HL-60/S4 treated with phorbol 12-myristate 13-acetate at 8.2 ng/mL for 4 days and 3 days (cell line): ENCODE results near the gene PSEN2.
"Not testable (repeated sequence)": the region's sequence is repeated elsewhere in the genome, so short reads cannot be mapped to it uniquely, and the experiment has no call there.

ENCODE experiments used
- in situ Hi-C: fragments of 300-500 bp; cut with MboI; formaldehyde crosslinking; loops from 2 replicates; pipeline ENCODE4 v1.15.0; 2022; ENCODE audit warnings: low sequenced_read_pairs

Gene PSEN2

DNA sequence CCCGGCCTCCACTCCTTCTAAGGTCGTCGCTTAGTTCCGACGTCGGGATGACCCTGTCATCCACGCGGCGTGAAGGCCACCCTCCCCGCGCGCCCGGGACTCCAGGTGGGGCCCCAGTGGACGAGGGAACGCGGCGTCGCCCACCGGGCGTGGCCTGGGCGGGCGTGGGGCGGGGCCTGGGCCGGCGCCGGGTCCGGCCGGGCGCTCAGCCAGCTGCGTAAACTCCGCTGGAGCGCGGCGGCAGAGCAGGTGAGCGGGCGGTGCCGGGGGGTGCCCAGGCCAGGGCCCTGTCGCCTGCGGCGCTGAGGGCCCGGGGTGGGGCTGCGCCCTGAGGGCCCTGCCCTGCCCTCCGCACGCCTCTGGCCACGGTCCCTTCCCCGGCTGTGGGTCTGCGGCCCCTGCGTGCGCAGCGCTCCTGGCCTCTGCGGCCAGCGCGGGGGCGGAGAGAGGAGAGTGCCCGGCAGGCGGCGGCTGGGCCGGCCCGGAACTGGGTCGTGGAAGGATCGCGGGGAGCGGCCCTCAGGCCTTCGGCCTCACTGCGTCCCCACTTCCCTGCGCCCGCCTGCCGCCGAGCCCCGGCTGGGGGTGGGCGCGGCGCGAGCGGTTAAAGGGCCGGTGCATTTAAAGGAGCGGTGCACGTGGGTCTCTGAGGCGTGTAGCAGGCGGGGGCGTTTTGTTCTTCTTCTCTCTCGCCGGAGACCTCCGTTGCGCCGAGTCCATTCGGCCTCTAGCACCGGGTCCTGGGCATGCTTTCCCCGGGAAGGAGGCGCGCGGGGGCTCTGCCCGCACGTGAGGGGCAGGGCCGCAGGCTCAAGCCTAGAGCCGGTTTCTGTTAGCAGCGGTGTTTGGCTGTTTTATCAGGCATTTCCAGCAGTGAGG lies at the start of gene PSEN2:
Gene PSEN2 (plus strand): TSS at position 216 of the 879 bp plus-strand sequence. CDS start 11,292 bp downstream, outside the sequence.
- in situ Hi-C loops, result no loop called here

DNA sequence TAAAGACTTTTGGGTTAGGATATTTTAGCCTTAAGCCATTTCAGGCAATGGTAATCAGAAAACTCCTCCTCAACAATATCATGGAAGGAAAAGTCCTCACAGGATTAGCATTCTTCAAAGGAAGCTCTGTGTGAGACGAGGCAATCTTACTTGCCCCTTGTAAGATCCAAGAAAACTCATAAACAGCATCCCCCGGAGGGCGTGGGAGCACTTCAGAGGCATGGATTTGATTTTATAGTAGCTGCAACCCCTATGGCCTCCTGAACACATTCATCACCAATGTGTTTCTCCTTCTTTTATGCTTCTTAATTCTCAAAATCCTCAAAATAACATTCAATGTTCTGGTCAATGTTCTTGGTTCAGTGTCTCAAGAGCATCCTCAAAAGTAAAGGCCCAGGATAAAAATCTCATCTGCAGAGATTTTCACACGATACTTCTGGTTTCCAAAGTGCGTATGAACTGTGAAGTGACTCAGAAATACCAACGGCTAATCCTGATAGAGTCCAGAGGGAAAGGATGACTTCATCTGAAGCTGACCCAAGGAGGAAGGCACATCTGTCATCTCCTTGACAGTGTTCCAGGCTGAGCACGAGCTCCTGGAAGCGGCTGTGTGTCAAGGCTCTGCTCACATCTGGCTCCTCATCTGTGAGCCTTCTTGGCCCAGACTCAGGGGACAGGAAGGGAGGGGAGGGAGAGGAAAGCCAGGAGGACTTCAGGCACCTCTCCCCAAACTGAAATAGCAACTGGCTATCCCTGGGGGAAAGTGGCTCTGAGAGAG lies 49.3 kb upstream of the PSEN2 start:
- in situ Hi-C loops, result loop anchor here (10.0 kb wide), 1 partner anchor 186 kb away; no protein-coding TSS in a partner anchor

DNA sequence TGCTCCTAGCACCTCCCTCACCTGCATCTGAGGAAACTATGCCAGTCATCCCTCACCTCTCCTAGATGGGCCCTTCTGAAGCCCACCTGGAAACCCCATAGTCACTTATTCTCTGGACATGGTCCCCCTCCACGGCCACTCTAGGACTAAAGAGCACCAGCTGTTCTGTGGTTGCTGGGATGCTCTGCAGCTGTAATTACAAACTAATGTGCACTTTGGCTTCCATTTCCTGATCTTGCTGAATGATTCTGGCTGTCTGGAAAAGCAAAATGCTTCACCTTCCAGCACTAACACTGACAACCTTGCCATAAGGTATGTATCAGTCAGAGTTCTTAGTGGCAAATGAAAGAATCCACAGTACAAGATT lies 48.7 kb upstream of the PSEN2 start:
- in situ Hi-C loops, result loop anchor here (10.0 kb wide), 1 partner anchor 187 kb away; no protein-coding TSS in a partner anchor

DNA sequence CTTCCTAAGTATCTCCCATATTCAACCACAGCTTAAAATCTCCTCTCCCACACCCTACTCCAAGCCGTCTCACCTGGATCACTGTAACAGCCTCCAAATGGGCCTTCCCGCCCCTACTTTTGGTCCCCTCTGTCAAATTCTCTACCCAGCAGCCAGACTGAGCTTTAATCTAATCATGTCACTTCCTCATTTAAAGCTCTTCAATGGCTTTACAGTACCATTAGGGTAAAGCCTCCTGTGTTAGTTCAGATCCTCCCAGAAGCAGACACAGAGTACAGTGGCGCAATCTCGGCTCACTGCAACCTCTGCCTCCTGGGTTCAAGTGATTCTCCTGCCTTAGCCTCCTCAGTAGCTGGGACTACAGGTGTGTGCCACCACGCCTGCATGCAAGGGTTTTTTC lies 46.8 kb upstream of the PSEN2 start:
- in situ Hi-C loops, result loop anchor here (10.0 kb wide), 1 partner anchor 189 kb away; no protein-coding TSS in a partner anchor

DNA sequence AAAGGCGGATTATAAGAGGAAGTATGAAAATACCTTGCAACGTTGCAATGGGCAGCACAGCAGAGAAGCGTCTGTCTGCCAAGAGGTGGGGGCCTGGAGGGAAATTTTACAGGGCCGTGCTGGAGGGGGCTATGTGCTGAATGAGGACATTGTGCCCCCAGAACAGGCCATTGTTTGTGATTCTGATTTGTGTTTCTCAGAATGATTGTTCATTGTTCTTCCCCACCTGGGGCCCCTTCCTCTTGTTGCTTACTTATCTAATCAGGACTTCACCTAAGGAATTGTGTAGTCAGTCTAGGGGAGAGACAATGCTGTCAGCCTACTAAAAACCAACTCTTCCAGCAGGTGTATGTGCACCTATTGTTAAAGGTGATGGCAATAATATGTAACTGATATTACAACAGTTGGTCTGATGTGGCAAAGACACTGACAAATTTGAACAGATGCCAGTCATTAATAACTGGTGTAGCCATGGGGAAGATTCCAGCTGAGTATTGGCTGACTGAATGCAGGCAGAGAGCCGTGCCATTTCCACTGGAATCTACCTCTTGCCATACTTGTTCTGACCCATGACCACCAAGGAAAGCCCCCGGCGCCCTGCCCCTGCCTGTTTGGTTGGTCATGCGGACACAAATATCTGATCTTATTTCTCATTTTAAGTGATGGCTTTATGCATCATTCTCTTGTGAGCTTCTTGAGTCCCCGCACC lies 45.2 kb upstream of the PSEN2 start:
- in situ Hi-C loops, result loop anchor here (10.0 kb wide), 1 partner anchor 190 kb away; no protein-coding TSS in a partner anchor

DNA sequence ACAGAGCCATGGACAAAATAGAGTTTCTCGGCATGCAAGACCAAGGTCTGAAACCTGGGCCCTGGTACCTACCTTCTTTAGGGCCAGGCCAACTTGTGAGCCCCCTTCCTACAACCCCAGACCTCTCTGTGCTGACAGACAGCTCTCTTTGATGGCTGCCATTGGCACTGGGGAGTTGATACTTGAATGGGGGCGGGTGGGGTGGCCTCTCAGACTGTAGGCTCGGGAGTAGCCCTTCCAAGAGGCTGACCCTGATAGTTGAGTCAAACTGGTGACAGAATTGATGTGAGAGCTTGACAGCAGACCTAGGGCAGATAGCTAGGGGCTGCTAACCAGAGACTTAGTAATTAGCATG lies 44.7 kb upstream of the PSEN2 start:
- in situ Hi-C loops, result loop anchor here (10.0 kb wide), 1 partner anchor 191 kb away; no protein-coding TSS in a partner anchor

DNA sequence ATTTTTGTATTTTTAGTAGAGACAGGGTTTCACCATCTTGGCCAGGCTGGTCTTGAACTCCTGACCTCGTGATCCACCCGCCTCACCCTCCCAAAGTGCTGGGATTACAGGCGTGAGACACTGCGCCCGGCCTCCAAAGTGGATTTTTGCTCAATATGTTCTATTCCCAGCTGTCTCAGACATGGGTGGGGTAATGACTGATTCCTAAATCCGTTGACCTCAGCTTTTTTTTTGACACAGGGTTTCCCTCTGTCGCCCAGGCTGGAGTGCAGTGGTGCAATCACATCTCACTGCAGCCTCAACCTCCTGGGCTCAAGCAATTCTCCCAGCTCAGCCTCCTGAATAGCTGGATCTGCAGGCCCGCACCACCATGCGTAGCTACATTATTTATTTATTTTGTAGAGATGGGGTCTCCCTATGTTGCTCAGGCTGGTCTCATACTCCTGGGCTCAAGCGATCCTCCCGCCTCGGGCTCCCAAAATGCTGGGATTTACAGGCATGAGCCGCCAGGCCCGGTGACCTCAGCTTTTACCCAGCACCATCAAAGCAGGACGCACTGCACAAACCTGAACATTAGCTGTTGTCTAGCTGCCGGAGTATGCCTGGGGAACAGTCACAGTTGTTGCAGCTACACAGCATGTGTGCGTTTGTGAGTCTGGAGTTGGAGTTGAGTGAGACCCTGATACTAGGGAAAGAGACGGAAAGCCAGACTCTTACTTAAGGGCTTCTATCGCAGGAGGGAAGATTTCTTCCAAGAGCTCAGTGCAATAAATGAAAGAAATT lies 43.7 kb upstream of the PSEN2 start:
- in situ Hi-C loops, result loop anchor here (10.0 kb wide), 1 partner anchor 192 kb away; no protein-coding TSS in a partner anchor

DNA sequence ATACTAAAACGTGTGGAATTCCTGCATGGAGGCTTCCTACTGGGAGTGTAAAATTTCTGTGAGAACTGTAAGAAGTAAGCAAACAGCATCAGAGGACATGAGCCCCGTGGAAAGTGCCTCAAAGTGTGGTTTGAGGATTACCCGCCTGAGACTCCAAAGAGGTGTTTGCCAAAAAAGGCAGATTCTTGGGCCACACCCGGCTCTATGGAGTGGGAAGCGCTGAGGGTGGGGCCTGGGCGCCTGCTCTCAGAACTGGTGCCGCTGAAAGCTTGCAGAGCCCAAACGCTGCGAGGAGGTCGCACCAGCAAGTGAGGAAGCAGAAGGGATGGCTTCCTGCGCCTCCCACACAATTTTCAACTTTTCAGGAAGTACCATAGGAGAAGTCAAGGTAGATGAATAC lies 43.0 kb upstream of the PSEN2 start:
- in situ Hi-C loops, result loop anchor here (10.0 kb wide), 1 partner anchor 193 kb away; no protein-coding TSS in a partner anchor

DNA sequence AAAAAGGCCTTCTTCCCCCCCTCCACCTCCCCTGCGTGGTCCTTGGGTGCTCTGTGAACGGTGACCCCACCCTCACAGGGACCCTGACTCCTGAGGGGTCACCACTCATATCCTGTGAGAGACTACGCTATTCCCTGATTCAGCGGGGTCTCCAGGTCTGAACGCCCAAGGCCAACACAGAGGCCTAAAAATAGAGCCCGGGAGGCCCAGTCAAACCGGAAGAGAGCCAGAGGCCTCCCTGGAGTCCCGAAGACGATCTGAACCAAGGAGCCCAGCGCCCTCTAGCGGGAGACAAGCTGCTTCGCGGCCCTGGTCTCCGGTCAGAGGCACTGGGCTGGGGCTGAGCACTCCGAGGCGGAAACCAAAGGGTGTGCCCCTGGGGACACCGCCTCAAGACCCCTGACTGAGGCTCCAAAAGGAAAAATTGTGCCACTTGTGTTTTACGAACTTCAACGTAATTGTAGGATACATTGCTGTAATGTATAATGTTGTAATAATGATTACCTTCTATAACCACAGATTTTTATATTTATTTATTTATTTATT lies 42.4 kb upstream of the PSEN2 start:
- in situ Hi-C loops, result loop anchor here (10.0 kb wide), 1 partner anchor 193 kb away; no protein-coding TSS in a partner anchor

DNA sequence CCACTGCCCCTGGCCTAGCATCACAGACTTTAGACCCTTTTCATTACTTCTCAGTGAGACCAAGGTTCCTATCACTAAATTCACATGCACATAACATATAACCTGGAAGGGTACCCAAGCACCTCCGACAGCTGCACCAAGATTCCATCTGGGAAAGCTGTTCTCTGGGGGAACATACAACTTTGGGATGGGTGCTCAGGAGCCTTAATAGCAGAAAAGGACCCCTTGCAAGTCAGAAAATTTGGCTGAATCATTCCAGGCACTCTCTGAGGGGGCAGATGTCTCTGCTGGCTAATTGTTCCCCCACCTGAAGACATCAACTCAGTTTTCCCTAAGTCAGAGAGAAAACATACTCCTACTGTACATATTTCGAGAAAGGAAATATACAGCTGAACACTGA lies 41.3 kb upstream of the PSEN2 start:
- in situ Hi-C loops, result loop anchor here (10.0 kb wide), 1 partner anchor 194 kb away; no protein-coding TSS in a partner anchor

DNA sequence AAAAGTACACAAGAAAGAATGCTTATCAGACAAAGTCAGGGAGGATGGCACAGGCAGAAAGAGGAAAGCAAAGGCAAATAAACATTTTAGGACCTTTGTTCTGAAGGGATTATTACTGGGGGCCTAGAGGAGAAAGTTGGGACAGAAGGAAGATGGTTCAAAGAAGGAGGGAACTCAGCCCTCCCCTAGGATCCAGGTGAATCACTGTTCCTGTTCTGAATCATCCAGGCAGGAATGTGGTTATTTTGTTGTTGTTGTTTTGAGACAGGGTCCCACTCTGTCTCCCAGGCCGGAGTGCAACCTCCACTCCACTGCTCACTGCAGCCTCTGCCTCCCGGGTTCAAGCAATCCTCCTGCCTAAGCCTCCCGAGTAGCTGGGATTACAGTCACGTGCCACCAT lies 38.5 kb upstream of the PSEN2 start:
- in situ Hi-C loops, result no loop called here

DNA sequence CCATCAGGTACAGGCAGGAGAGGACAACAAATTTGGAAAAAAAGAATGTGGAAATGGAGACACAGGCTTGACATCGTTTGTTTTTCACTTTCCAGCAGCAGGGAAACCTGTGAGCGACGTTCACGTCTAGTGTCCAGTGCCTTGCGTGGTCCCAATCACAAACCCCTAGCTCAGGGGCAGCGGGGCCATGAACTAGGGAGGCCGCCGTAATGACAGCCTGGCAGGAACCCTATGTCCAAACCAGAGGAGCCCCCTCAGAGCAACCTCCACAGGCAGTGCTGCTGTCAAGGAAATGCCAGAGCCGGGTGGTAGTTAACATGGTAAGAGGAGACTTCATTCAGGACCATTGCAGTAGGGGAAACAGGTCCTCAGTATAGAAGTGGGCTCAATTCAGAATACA lies 37.8 kb upstream of the PSEN2 start:
- in situ Hi-C loops, result no loop called here

DNA sequence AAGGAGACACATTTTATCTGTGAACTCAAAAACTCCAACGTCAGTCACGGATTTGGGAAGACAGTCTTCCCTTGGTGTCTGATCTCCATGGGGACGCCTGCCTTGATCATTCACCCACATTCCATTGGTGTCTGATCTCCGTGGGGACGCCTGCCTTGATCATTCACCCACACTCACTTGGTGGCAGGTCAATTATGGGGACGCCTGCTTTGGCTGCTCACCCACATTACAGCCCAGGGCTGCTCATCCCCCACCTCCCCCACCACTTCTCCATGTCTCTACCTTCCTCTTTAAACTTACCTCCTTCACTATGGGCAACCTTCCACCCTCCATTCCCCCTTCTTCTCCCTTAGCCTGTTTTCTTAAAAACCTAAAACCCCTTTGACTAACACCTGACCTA lies 36.2 kb upstream of the PSEN2 start:
- in situ Hi-C loops, result not testable (repeated sequence)

DNA sequence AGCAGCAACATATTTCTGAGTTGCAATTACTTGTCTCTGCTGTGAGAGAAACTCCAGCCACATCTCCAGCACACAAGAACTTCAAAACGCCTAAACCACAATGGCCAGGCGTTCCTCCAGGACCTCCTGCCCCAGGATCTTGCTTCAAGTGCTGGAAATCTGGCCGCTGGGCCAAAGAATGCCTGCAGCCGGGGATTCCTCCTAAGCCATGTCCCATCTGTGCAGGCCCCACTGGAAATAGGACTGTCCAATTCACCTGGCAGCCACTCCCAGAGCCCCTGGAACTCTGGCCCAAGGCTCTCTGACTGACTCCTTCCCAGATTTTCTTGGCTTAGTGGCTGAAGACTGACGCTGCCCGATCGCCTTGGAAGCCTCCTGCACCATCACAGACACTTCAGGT lies 35.0 kb upstream of the PSEN2 start:
- in situ Hi-C loops, result not testable (repeated sequence)

DNA sequence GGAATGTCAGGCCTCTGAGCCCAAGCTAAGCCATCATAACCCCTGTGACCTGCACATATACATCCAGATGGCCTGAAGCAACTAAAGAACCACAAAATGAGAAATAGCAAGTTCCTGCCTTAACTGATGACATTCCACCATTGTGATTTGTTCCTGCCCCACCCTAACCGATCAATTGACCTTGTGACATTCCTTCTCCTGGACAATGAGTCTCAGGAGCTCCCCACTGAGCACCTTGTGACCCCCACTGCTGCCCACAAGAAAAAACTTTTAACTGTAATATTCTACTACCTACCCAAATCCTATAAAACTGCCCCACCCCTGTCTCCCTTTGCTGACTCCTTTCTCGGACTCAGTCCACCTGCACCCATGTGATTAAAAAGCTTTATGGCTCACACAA lies 32.5 kb upstream of the PSEN2 start:
- in situ Hi-C loops, result not testable (repeated sequence)

DNA sequence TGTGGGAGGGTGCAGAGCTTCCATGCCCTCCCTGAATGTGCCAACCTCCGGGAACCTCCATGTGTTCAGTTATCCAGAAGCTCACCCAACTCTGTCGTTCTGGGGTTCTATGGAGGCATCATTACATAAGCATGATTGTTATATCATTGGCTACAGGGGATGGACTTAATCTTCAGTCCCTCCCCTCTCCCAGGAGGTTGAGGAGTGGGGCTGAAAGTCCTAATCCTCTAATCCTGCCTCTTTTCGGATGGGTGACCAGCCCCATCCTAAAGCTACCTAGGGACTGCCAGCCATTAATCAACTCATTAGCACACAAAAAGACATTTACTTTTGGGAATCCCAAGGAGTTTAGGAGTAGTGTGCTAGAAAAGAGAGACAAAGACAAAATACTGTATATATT lies 32.0 kb upstream of the PSEN2 start:
- in situ Hi-C loops, result no loop called here

DNA sequence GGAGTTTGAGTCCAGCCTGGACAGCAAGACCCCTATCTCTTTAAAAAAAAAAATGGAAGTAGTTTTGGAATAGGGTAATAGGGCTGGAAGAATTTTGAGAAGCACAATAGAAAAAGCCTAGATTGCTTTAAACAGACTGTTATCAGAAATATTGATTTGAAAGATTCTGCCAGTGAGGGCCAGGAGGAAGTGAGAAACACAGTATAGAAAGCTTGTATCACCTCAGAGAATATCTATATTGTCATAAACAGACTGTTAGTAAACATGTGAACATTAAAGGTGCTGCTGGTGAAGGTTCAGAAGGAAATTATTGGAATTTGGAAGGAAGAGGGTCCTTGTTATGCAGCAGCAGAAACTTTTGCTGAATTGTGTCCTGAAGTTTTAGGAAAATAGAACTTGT lies 24.8 kb upstream of the PSEN2 start:
- in situ Hi-C loops, result no loop called here

DNA sequence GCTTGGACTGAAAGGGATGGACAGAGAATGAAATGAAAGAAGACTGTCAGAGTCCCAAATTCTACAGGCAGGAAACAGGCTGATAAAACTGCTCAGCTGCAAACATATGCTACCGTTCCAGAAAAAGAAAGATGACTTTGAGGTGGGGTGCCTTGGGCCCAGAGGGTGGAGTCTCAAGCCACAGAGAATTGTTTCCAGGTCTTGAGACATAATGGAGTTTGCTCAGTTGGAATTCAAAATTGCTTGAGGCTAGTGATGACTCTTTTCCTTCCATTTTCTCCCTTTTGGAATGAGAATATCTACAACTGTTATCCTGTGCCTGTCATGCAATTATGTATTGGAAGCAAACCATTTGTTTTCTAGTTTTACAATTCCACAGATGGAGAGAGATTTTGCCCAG lies 23.6 kb upstream of the PSEN2 start:
- in situ Hi-C loops, result no loop called here

DNA sequence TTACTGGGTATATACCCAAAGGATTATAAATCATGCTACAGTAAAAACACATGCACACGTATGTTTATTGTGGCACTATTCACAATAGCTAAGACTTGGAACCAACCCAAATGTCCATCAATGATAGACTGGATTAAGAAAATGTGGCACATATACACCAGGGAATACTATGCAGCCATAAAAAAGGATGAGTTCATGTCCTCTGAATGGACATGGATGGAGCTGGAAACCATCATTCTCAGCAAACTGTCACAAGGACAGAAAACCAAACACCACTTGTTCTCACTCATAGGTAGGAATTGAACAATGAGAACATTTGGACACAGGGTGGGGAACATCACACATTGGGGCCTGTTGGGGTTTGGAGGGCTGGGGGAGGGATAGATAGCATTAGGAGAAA lies 15.9 kb upstream of the PSEN2 start:
- in situ Hi-C loops, result not testable (repeated sequence)

DNA sequence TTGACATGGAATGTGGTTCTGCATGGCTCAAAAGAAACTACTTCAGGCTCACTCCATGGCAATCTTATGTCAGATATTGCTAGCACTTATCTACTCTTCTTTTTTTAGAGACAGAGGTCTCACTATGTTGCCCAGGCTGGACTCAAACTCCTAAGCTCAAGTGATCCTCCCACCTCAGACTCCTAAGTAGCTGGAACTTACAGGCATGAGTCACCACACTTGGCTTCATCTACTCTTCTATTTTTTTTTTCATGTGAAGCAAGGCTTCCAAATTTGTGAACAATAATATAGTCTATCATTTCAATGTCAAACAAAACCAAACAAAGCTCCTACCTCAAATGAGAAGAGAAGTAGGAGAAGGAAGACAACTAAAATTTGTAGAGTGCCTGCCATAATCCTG lies 7.5 kb upstream of the PSEN2 start:
- in situ Hi-C loops, result no loop called here
